Ovary (tissue), 3 donors: Measurements from ENCODE around the gene TECPR2.

Experiments
- CTCF ChIP-seq, 3 donors: fragments of 450-650 bp in 2 of 3; fragments of 200-600 bp in 1 of 3; IDR thresholded peaks; one replicate each; pipeline versions ENCODE4 v1.5.1 to v1.8.0; 2016 to 2022; ENCODE audit warnings: antibody characterized with exemption in 3 of 3, mild to moderate bottlenecking in 1 of 3
- POLR2A ChIP-seq: fragments of 450-650 bp; IDR thresholded peaks from one replicate; pipeline ENCODE4 v1.6.1; 2017; ENCODE audit warnings: antibody characterized with exemption, mild to moderate bottlenecking, moderate library complexity
- donor health status: DM: no; HTN: no; CAD: no.

GRCh38 chr14:102474934-102475333, 112.2 kb downstream of the TECPR2 start:
- TF ChIP-seq CTCF (IDR thresholded peaks at IDR 0.05) (no peak), POLR2A (no peak)
